Pancreas (tissue), 10 donors: ENCODE measurements around the gene TMEM247. TPM values are rescaled to one million over a fixed set of nuclear protein-coding genes. Genes with fewer than 3 reads are reported as not detected.
A peak's percentile ranks its signal among the peaks of the same experiment; 100 is the strongest.

Source experiments
- ATAC-seq, 4 donors: fragments of 200-7000 bp; cut with Tn5 transposase; one replicate each; pipeline versions ENCODE4 v1.8.0 to v1.9.1; 2020; ENCODE audit warnings: mild to moderate bottlenecking in 4 of 4, moderate library complexity in 4 of 4
- DNase-seq, 6 donors: peaks; one replicate each; pipeline ENCODE4 v3.0.0-alpha.2; 2020
- FAIRE-seq: peaks from 2 replicates; lab custom pipeline; 2012; peaks lifted over from hg19 to GRCh38; lab: Jason Lieb, UNC
- H3K27ac ChIP-seq, 4 donors: fragments of 200-600 bp; sonication (generic); 1 replicate in 3 of 4; 2 replicates in 1 of 4; pipeline versions ENCODE4 v1.5.0 to v1.8.0; 2020
- H3K27me3 ChIP-seq, 4 donors: fragments of 200-600 bp; one replicate each; pipeline ENCODE4 v1.8.0; 2021
- H3K36me3 ChIP-seq, 3 donors: fragments of 200-600 bp; sonication (generic) in 1 of 3; one replicate each; pipeline versions ENCODE4 v1.5.0 to v1.8.0; 2020 to 2021
- H3K4me1 ChIP-seq, 3 donors: fragments of 200-600 bp; one replicate each; pipeline ENCODE4 v1.8.0; 2021
- H3K4me3 ChIP-seq, 4 donors: fragments of 200-600 bp; sonication (generic) in 2 of 4; one replicate each; pipeline versions ENCODE4 v1.5.0 to v1.8.0; 2020 to 2021
- H3K9me3 ChIP-seq, 4 donors: fragments of 200-600 bp; one replicate each; pipeline ENCODE4 v1.8.0; 2021
- WGBS, 2 donors: extraction: QIAGEN DNeasy Blood & Tissue Kit; methylation state at CpG; one replicate each; pipeline ENCODE4 v1.1.7; 2013; 5-methylcytosine and 5-hydroxymethylcytosine counted together
- intact Hi-C, 3 donors: fragments of 100-400 bp; cut with DNase I; formaldehyde crosslinking; loops; one replicate each; pipeline versions ENCODE4 v1.11.1 to v1.14.2; 2022
- polyA plus RNA-seq, 2 donors: library from polyadenylated mRNA; stranded (reverse); fragments of 200-250 nt; gene quantifications; one replicate each; pipeline ENCODE4 v1.2.3, GENCODE V29; 2013
- total RNA-seq, 6 donors: library from RNA; stranded (reverse); fragmentation: NEBNext Ultra II Directional in 4 of 6; extraction: Animal tissue kit (Norgen Biotek cat#: 25700) in 4 of 6; gene quantifications; one replicate each; pipeline versions ENCODE4 v1.2.1 to v1.2.4, GENCODE V29; 2021 to 2023
- TF ChIP-seq, protein P1 (sequence below), 4 donors: fragments of 200-600 bp; sonication (generic) in 3 of 4; IDR thresholded peaks; one replicate each; pipeline versions ENCODE4 v1.5.0 to v1.8.0; 2021; ENCODE audit warnings: antibody characterized with exemption in 4 of 4
- donor health status: healthy with polysubstance abuse.
- donor health status: DM: no; HTN: no; CAD: no; lungs with moderate emphysema.
- donor health status: DM: no; HTN: no; CAD: no.
- donor health status: control.
- donor health status: control.
- donor health status: Bipolar disorder and iron deficiency.
- donor health status: DM: yes; HTN: yes; CAD: no.
- donor health status: DM: no; HTN: no; CAD: no.
- donor health status: DM: no; HTN: no; CAD: no.
- donor health status: DM: yes; HTN: yes; CAD: no.

Gene TMEM247
- total RNA-seq (not detected), polyA plus RNA-seq (not detected)

DNA sequence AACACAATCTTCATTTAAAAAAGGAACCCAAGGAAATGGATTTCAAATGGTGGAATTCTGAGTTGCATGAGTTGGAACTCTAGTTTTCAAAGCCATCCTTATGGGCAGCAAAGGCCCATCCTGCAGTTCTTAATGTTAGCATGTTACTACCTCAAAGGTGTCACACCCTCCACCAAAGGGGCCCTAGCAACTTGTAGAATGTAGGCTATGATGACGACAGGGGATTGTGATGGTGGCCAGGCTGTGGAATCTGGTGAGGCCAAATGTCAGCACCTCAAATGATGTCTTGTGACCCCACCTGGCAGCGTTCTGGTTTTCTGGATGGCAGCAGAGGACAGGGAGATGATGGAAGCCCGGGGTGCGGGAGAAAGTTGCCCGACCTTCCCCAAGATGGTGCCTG lies at the start of gene TMEM247:
TSS of gene TMEM247 (plus strand) at position 301 of the 400 bp plus-strand sequence.
- FAIRE-seq: no peak
- Histone ChIP-seq H3K4me1 (no peaks in the 10 kb centered on the region), H3K27ac (no peak within 1 kb of the TSS), H3K4me3 (no peak within 1 kb of the TSS), H3K27me3 (no peaks in the 10 kb centered on the region), H3K36me3 (no peaks in the 10 kb centered on the region), H3K9me3 (no peaks in the 10 kb centered on the region)
- TF ChIP-seq, protein P1, sequence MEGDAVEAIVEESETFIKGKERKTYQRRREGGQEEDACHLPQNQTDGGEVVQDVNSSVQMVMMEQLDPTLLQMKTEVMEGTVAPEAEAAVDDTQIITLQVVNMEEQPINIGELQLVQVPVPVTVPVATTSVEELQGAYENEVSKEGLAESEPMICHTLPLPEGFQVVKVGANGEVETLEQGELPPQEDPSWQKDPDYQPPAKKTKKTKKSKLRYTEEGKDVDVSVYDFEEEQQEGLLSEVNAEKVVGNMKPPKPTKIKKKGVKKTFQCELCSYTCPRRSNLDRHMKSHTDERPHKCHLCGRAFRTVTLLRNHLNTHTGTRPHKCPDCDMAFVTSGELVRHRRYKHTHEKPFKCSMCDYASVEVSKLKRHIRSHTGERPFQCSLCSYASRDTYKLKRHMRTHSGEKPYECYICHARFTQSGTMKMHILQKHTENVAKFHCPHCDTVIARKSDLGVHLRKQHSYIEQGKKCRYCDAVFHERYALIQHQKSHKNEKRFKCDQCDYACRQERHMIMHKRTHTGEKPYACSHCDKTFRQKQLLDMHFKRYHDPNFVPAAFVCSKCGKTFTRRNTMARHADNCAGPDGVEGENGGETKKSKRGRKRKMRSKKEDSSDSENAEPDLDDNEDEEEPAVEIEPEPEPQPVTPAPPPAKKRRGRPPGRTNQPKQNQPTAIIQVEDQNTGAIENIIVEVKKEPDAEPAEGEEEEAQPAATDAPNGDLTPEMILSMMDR (IDR thresholded peaks at IDR 0.05): no peak
- no peak for ATAC-seq
- WGBS, 2 donors: 74 to 76% methylated on average over 5 of the region's 5 CpGs
- intact Hi-C loops: no loop called here
- no peak for DNase-seq

DNA sequence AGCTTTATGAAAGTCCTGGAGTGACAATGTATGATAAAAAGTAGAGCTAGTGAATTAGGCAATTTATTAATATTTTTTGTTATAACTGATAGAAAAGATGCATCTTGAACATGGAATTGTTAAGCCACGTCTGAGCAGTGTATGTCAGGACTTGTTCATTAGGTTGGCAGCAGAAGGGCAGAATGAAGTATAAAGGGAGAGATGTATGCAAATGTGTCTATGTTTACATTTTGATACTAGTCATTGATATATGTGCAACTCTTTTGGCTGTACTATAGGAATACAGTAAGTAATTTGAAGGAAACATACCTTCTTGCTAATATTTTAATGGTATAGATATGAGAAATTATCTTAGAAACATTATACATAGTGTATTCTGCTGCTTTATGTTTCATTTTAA lies 49.0 kb upstream of the TMEM247 start:
- H3K27me3 ChIP-seq: no peaks in the 10 kb centered on the region
- ATAC-seq (no peak), DNase-seq (no peak), FAIRE-seq (no peak)
- H3K36me3 ChIP-seq: no peaks in the 10 kb centered on the region
- no peaks in the 10 kb centered on the region for H3K4me1 ChIP-seq
- intact Hi-C loops: no loop called here
- H3K9me3 ChIP-seq: no peaks in the 10 kb centered on the region
- TF ChIP-seq, protein P1 (IDR thresholded peaks at IDR 0.05): no peak
- WGBS, 2 donors: 78 to 94% methylated on average over 1 of the region's 1 CpG
- no peak overlapping the region for H3K27ac ChIP-seq
- H3K4me3 ChIP-seq: no peak overlapping the region

DNA sequence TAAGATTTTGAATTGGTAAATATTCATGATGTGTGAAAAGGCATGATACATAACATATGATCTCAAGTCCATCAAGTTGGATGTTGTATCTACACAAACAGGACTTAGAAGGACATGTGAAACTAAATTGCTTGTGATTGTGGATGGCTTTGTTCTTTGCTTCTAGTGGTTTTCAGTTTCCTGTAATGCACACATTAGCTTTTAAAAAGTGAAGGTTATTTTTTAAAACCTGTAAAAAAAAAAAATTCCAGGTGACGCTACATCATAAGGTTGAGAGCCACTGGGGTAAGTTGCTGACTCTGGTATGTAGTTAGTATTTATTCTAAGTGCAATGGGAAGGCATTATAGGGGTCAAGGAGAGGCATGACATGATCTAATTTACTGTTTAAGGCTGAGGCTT lies 48.4 kb upstream of the TMEM247 start:
- H3K9me3 ChIP-seq: no peaks in the 10 kb centered on the region
- H3K36me3 ChIP-seq: no peaks in the 10 kb centered on the region
- no peak overlapping the region for H3K4me3 ChIP-seq
- no peak overlapping the region for H3K27ac ChIP-seq
- TF ChIP-seq, protein P1 (IDR thresholded peaks at IDR 0.05): no peak
- DNase-seq (no peak), FAIRE-seq (no peak), ATAC-seq (no peak)
- intact Hi-C loops: no loop called here
- WGBS, 2 donors: 85 to 87% methylated on average over 1 of the region's 1 CpG
- H3K27me3 ChIP-seq: no peaks in the 10 kb centered on the region
- H3K4me1 ChIP-seq: no peaks in the 10 kb centered on the region

DNA sequence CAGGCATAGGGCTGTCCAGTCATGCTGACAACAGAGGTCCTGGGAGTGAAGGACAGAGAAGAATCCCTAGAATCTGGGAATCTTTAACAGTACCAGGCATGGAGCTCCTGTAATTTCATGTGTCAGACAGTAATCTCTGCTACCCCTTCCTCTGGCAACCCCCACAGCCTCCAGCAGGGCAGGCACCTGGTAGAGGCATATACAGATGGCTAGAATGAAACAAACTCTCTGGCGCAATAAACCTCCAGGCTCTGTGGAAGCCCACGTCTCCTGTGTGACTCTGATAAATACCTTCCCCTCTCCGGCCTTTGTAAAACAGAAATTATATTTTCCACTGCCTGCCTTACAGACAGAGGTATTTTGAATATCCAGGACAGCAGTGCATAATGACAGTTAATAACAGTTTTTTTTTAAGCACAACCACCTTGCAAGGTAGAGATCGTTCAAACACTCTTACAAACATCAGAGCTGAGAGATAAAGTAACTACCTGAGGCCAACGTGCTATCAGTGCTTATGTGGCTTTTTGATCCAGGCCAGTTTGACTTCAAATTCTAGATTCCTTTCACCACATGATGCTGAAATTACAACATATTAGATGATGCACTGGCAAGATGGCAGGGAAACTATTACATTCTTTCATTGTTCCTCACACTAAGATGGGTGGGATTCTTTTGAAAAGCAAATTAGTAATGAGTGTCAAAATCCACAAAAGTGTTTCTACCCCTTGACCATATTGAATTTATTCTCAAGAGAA lies 47.7 kb upstream of the TMEM247 start:
- ATAC-seq (no peak), DNase-seq (no peak), FAIRE-seq (no peak)
- TF ChIP-seq, protein P1 (IDR thresholded peaks at IDR 0.05): no peak
- H3K36me3 ChIP-seq: no peaks in the 10 kb centered on the region
- H3K4me3 ChIP-seq: no peak overlapping the region
- no peaks in the 10 kb centered on the region for H3K4me1 ChIP-seq
- no peaks in the 10 kb centered on the region for H3K27me3 ChIP-seq
- H3K27ac ChIP-seq: no peak overlapping the region
- H3K9me3 ChIP-seq: no peaks in the 10 kb centered on the region
- WGBS, 2 donors: 61 to 64% methylated on average over 5 of the region's 5 CpGs
- intact Hi-C loops: no loop called here

DNA sequence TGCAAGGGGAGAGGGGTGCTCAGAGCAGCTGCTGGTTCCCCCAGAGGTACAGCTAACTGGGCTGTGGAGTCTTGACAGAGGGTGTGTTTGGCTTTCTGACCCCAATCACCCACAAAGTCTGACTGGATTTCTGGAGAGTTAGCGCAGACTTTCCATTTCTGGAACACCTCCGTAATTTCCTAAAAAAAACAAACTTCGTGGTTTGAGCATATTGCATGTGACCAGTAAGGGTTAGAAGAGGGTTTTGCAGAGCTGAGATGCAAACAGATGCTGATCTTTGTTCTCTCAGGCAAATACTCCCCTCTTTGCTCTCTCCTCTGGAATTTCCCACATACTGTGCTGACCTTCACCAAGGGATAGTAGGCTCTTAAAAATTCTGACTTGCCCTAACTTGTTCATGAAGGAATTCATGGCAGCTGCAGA lies 44.5 kb upstream of the TMEM247 start:
- H3K4me1 ChIP-seq: no peaks in the 10 kb centered on the region
- TF ChIP-seq, protein P1 (IDR thresholded peaks at IDR 0.05): no peak
- no peaks in the 10 kb centered on the region for H3K27me3 ChIP-seq
- intact Hi-C loops: no loop called here
- peak in 1 of 4 donors; percentile 62 for ATAC-seq
- WGBS, 2 donors: 76 to 79% methylated on average over 3 of the region's 3 CpGs
- H3K9me3 ChIP-seq: no peaks in the 10 kb centered on the region
- H3K4me3 ChIP-seq: no peak overlapping the region
- no peak for DNase-seq
- H3K36me3 ChIP-seq: no peaks in the 10 kb centered on the region
- no peak overlapping the region for H3K27ac ChIP-seq
- FAIRE-seq: no peak
